ENCODE results near the gene LIME1.

Gene LIME1

DNA sequence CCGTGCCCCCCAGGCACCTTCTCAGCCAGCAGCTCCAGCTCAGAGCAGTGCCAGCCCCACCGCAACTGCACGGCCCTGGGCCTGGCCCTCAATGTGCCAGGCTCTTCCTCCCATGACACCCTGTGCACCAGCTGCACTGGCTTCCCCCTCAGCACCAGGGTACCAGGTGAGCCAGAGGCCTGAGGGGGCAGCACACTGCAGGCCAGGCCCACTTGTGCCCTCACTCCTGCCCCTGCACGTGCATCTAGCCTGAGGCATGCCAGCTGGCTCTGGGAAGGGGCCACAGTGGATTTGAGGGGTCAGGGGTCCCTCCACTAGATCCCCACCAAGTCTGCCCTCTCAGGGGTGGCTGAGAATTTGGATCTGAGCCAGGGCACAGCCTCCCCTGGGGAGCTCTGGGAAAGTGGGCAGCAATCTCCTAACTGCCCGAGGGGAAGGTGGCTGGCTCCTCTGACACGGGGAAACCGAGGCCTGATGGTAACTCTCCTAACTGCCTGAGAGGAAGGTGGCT, 39.1 kb upstream of the LIME1 start:
- no peak for FAIRE-seq

DNA sequence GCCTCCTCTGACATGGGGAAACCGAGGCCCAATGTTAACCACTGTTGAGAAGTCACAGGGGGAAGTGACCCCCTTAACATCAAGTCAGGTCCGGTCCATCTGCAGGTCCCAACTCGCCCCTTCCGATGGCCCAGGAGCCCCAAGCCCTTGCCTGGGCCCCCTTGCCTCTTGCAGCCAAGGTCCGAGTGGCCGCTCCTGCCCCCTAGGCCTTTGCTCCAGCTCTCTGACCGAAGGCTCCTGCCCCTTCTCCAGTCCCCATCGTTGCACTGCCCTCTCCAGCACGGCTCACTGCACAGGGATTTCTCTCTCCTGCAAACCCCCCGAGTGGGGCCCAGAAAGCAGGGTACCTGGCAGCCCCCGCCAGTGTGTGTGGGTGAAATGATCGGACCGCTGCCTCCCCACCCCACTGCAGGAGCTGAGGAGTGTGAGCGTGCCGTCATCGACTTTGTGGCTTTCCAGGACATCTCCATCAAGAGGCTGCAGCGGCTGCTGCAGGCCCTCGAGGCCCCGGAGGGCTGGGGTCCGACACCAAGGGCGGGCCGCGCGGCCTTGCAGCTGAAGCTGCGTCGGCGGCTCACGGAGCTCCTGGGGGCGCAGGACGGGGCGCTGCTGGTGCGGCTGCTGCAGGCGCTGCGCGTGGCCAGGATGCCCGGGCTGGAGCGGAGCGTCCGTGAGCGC, 38.5 kb upstream of the LIME1 start:
- FAIRE-seq: no peak

DNA sequence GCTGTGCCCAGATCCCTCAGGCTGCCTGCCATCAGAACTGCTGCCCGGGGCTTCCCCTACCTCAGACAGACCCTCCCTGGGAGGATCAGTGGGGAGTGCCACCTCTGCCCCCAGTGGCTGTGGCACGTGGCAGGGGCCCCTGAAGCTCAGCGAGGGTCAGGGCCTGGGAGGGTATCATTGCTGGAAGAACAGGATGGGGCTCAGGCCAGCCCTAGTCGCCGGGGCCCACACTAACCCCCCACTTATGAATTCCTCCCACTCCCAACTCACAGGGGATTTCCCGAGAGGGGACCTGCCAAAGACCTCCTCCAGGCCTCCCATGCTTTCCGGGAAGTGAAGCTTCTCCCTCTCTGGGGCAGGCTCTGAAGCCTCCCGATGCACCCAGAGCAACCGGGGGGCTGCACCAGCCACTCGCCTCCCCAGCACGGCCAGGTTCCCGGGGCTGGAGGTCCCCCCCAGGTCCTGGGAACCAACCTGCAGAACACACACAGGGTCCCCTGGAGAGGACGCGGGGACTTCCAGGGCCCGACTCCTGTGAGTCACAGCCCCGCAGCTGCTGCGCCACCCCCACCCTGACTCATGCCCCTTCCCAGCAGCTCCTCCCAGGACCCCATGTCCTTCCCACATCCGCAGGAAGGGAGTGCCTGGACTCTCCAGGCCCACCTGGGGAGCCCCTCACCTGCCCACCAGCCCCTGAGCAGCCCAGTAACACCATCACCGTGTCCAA, 37.6 kb upstream of the LIME1 start:
- no peak for FAIRE-seq

DNA sequence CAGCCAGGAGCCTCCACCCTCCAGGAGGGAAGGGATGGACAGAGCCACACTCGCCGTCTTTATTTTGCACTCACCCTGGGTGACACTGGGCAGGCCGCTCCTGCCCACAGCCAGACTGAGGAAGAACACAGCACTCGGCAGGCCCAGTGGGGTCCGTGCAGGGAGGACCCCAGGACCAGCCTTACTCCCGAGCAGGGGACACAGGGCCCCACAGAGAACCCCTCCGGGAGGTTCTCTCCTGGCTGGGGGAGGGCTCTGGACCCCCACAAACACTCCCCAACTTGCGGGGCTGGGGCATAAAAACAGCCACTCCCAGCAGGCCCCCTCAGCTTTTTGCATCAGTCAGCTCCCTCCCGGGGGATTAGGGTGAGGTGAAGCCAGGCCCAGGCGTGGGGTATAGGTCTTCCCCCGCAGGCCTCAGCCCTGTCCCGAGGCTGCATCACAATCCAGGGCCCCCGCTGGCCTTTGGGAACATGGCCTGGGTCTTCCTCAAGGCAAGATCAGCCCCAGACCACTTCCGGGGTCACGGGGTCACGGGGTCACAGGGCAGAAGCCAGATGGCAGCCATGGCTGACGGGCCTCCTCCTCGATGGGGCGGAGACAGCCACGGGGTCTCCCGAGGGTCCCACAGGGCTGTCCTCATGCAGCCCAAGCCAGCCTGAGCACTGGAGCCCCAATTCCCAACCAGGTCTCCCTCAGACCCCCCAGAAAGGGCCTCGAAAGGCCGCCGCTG, 36.8 kb upstream of the LIME1 start:
- no peak for FAIRE-seq

DNA sequence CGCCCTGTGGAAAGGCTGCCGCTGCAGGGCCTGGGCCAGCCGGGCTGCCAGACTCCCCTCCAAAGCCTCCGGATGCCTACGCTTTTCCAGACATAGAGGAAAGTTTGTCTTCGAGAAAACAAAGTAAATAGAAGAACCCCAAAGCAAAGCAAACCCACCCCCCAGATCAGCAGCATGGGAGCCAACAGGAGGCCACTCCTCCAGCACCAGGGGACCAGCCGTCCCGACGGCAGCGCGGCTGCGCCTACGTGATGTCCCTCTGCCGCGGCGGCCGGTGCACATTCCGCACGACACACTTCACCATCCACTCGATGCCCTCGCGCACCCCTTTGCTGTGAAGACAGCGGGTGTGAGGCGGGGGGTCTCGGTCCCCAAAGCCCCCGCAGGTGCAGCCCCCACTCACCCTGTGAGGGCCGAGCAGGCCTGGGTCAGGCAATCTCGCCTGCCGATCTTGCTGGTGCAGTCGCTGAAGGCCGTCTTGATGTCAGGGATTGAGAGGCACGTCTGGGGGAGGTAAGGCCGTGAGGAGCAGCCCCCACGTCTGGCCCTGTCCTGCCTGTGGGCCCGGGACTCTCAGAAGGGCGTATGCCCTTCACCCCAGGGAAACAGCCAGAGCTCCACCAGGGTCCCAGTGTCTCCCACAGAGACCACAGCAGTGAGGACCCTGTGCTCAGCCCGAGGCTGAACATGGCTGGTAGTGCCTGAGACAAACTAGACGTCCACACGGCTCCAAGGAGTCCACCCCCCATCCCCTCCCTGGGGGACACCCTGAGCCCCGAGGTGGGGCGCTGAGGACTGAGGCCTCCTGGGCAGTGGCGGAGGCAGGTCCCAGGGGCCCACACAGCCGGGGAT, 36.0 kb upstream of the LIME1 start:
- FAIRE-seq: no peak

DNA sequence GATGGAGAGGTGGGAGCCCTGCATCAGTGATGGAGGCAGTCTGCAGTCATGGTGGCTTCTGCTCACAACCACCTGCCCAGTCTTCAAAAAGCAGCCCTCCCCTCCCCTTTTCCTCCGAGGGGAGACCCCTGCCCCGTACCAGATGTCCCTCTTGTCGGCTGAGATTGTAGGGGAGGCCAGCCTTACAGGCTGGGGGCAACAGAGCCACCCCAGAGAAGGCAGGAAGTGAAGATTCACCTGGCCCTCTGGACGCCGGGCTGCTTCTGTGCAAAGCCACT, 35.5 kb upstream of the LIME1 start:
- no peak for FAIRE-seq

DNA sequence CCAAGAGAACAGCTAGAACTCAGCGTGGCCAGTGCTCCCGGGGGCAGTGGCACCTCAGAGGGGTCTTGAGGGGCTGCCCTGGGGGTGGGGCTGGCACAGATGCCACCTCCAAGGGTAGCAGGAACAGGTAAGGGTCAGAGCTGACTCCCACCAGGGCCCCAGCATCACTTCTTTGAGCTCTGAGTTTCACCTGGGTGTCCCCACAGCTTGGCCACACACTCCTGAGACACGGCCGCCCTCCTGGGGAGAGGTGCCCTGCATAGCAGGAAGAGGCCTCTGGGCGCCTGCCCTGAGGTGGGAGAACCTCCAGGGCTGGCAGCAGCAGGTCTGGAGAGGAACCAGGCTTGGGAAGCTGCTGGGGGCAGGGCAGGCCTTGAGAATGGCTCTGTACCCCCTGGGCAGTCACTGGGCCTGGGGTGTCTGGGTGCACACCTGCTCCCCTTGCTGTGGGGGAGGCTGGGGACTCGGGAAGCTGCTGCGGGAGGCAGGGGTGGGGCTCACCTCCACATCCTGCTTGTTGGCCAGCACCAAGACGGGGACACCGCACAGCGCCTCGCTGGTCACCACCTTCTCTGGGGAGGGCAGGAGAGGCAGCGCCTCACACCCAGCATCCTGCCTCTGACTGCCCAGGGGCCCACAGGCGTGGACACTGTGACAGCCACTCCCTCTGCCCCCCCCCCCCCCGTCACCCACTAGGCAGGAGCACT, 35.0 kb upstream of the LIME1 start:
- FAIRE-seq: no peak

DNA sequence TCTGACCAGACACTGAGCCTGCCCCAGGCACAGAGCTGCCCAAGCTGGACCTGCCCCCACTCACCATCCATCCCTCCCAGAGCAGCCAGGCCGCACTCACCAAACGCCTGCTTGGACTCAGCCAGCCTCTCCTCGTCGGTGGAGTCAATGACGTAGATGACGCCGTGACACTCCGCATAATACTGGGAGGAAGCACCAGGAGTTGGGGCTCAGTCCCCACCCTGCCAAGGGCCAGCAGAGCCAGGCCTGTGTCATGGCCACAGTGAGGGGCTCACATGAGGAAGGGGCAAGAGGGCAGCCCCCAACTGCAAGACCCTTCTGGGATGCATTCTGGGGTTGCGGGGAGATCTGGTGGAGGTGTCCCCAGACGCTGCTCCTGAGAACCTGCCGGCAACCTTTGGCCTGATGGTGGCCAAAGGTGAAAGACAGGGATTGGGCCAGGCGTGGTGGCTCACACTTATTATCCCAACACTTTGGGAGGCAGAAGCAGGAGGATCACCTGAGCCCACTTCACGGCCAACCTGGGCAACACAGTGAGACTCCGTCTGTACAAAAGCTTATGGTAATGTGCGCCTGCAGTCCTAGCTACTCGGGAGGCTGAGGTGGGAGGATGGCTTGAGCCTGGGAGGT, 34.3 kb upstream of the LIME1 start:
- FAIRE-seq: no peak

DNA sequence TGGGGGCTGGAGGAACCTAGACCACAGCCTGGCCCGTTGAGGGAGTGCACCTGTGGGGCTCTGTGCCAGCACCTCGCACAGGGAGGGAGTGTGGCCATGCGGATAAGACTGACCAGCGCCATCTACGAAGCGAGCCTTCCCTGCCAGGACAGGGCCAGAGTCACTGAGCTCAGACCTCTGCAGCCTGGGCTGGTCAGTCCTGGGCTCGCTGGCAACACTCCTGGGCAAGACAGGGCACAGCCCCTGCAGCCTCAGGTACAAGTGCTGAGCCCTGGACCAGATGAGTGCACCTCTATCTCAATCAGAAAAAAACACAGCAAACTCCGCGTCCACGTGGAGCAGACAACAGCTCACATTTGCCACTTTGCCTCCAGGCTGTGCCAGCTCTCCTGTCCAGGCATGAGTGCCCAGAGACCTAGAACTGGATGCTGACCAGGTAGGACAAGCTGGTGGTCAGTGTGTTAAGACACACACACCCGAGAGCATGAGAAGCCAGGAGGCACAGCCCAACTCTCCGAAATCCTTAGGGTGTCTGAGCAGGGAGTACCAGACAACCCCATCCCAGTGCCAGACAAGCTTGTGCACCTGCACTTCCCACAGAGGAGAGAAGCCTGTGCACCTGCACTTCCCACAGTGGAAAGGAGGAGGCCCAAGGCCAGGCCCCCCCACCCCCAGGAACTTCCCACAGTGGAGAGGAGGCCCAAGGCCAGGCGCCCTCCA, 33.6 kb upstream of the LIME1 start:
- FAIRE-seq: no peak

DNA sequence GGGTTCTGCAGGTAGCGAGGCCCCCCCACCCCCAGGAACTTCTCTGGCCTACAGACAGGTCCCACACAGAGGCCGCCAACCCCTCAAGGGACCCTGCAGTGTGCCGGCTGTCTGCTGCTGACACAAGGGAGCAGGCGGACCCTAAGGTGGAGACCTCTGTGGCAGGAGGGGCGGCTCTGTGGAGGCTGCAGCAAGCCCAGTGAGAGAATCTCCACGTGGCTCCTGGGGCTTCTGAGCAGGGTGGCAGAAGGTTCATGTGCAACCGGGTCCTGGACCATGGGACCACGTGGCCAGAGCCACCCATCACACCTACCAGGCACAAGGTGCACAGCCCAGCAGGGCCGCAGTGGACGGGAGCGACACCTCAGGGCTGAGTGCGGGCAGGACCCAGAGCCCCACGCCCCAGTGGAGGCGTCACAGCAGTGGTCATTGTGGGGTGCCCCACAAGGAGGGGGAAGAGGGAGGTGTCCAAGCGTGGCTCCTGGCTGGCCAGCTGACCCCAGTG, 32.9 kb upstream of the LIME1 start:
- no peak for FAIRE-seq

DNA sequence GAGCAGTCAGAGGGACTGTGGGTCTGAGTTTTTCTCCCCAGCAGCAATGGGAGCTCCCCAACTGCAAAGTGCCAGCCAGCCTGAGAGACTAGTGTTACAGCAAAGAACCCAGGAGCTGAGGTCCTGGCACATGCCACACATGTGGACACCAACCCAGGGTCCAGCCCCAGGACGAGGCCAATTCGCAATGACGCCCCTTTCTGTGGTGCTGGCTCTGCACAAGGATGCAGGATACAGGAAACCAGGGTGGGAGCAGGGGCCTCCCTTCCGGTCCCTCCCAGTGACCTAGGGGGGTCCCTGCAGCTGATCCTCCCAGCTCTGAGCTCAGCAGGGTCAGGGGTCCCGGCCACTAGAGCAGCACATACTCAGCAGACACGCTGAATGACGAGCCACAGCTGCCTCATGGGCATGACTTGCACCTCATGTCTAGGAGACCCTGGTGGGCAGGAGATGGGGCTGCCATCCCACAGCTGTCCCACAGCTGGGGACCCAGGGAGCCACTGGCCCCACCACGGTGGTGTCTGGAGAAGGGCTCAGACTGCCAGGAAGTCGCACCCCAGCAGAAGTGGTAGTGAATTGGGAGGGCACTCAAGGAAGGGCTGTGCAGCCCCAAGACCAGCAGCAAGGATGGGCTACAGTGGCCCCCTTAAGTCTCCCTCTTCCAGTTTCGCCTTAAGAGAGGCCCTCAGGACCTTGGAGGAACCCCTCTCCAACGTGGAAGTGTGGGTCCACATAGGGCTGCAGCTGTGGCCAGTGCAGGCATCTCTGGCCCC, 32.3 kb upstream of the LIME1 start:
- FAIRE-seq: no peak

DNA sequence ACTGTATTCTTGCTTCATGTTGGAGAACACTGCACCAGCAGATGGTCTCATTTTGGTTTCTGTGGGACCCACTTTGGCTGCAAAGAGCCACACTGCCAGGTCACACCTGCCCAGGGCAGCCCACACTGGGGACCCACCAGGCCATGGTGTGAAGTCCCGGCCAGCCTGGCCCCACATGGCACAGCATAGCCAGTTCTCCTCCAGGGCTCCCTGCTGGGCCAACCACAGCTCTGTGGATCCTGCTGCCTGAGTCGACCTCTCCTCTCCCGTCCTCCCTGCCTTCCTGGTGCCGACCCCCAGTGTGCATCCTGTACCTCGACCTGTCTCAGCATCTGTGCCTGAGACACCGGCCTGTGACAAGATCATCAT, 31.7 kb upstream of the LIME1 start:
- FAIRE-seq: no peak

DNA sequence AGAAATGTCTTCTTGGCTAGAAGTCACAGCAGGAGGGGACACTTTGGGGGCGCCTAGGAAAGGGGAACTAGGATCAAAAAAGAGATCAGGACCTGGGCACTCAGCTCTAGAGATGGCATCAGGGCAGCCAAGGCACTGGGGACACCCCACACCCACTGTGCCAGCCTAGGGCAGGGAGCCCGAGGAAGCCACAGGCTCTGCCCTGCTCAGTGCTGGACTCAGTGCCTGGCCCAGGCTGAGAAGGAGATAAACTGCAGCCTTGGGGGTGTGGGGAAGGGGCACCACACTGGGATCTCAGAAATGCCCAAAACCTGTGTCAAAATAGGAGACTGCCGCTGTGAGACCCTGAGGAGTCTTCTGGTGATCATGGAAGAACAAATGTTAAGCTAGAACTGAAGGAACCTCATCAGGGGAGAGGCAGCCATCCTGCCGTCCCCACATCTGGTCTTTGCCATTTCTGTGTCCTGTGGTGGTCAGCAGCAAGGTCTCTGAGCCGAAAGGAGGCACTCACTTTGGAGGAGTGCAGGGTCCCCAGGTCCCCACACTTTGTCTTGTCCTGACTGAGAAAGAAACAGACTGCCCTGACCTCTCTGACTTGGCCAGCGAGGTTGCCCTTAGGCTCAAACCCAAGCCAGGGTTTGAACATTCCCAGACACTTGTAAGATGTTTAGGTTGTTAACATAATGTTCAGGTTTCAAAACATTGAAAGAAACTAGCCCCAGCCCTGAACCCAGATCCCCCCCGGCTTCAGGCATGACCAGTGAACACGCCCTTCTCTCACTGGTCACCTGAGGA, 31.0 kb upstream of the LIME1 start:
- FAIRE-seq: no peak

DNA sequence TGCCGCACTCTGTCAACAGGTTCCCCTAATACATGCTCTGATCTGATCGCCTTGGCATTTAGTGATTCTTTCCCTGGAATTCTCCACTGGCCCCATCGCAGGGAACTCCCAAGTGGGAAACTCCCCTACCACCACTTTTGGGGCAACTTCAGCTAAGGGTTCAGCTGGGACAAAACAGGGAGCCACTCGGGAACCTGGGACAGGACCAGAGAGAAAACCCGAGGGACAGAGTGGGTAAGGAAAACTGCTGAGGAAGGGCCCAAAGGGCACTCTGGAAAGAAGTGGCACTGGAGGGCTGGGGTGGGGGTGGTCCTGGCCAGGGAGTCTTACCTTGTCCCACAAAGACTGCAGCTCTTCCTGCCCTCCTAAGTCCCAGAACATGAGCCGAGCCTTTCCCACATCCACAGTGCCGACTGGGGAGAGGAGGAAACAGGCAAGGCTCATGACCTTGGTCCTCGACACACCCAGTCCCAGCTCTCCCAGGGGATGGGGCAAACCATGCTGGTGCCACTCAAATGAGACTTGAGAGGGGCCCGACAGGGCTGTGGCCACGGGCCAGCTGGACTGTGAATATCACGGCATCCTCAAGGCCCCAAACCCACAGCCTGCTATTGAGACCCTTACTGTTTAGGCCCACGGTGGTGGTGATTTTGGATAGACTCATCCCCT, 30.3 kb upstream of the LIME1 start:
- FAIRE-seq: no peak

DNA sequence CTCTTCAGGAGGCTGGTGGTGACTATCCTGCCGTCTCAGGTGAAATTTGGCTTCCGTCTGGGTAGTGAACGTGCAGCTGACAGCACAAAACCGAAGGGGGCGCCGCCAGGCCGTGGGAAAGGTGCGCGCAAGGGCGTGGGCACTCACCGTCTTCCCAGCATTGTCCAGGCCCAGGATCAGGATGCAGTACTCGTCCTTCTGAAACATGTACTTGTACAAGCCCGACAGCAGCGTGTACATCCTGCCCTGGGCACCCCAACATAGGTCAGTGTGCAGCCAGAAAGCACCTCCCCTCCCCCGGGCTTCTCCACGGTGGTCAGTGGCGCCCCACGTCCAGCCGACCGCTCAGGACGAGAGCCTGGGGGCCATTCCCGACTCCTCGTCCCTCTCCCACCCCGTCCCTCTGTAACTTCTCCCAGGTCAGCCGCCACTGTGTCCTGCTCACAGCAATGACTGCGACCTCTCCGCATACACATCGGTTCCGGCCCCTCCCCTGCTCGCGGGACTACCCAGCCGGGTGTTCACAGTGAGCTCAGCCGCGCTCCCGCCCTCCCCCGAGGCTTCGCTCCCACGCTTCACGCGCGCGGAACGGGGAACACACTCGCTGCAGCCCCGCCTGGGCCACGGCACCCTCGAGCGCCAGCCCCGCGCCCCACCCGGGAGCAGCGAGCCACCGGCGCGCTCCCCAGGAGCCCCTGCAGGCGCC, 29.5 kb upstream of the LIME1 start:
- FAIRE-seq: no peak

DNA sequence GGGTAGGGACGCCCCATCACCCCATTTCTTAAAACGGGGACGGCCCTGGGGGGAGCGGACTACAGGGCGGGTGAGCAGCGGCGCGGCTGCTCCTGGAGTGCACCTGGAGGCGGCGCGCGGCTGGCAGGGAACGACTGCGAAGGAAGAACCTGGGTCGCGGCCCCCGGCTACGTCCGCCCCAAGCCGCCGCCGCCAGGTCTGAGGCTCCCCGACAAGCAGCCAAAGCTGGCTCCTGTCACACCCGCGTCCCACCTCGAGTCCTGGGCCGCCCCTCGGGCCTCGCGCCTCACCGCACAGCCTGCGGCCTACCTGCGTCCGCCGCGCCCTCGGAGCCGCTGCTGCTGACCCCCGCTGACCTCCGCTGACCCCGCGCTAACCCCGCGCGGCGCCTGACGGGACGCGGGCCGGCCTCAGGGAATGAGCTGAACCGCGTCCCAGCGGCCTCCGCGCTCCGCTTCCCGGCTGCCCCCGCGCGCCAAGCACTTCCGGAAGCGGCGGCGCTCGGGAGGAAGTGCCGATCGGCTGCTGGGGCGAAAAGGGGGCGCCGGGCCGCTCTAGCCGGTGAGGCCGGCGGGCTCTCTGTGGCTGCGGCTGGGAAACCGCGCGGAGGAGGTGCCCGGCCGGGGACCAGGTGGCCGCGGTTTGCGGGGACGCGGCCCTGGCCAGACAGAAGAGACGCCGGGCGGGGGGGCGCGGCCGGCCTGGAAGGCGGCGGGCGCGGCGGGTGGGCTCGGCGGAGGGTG, 28.7 kb upstream of the LIME1 start, which contains the start of the genes ARFRP1 and ZGPAT:
ARFRP1 (minus strand) TSS at position 419 of the 743 bp plus-strand sequence. CDS start 885 bp downstream, outside the sequence.
ZGPAT (plus strand) TSS at position 482 of the 743 bp plus-strand sequence. CDS start 542 bp downstream, outside the sequence.
- no peak for FAIRE-seq
